PC-3 (cell line): ENCODE data around the gene CHSY3. TPM values are rescaled to one million over a fixed set of nuclear protein-coding genes. Genes with fewer than 3 reads are reported as not detected.

Experiments used
- ATAC-seq: fragments of 200-7000 bp; cut with Tn5 transposase; 2 replicates; pipeline ENCODE4 v1.9.1; 2020; ENCODE audit warnings: mild to moderate bottlenecking, moderate library complexity
- BruUV-seq: library from RNA; stranded (reverse); fragments of 400-500 nt; replicated peaks from 2 replicates; lab custom pipeline; 2021; lab: Mats Ljungman, UMichigan
- CTCF ChIA-PET: fragments of 300-600 bp; sonication (Branson Sonifier 250); formaldehyde crosslinking; loops from one replicate; lab custom pipeline; 2022; ENCODE audit warnings: antibody characterized with exemption; lab: Charles Lee
- POLR2A ChIA-PET: fragments of 300-600 bp; sonication (Branson Sonifier 250); formaldehyde crosslinking; loops from one replicate; lab custom pipeline; 2022; ENCODE audit warnings: antibody characterized with exemption; ENCODE audit not compliant: unreplicated experiment; lab: Charles Lee
- DNase-seq: peaks from one replicate; pipeline ENCODE4 v3.0.0-alpha.2; 2015
- H2AFZ ChIP-seq: fragments of 300-600 bp; sonication (generic); 2 replicates; pipeline ENCODE4 v1.6.0; 2016; ENCODE audit warnings: antibody characterized with exemption, low read length
- H3F3A ChIP-seq: fragments of 300-600 bp; sonication (generic); one replicate; pipeline ENCODE4 v1.6.0; 2017; ENCODE audit warnings: antibody characterized with exemption, low read length, control low read depth, mild to moderate bottlenecking; ENCODE audit not compliant: unreplicated experiment
- H3K27ac ChIP-seq: fragments of 300-600 bp; sonication (generic); 2 replicates; pipeline ENCODE4 v1.5.1; 2016; ENCODE audit warnings: mild to moderate bottlenecking, low read length
- H3K27me3 ChIP-seq: fragments of 300-600 bp; sonication (generic); 2 replicates; pipeline ENCODE4 v1.6.1; 2016; ENCODE audit warnings: low read length, mixed read lengths
- H3K36me3 ChIP-seq: fragments of 300-600 bp; sonication (generic); 2 replicates; pipeline ENCODE4 v1.6.1; 2016; ENCODE audit warnings: low read depth, mixed run types, low read length, mixed read lengths
- H3K4me1 ChIP-seq: fragments of 300-600 bp; sonication (generic); 2 replicates; pipeline ENCODE4 v1.5.1; 2016; ENCODE audit warnings: low read length; ENCODE audit not compliant: insufficient read depth
- H3K4me2 ChIP-seq: fragments of 300-600 bp; sonication (generic); 2 replicates; pipeline ENCODE4 v1.6.0; 2016; ENCODE audit warnings: low read length
- H3K4me3 ChIP-seq: fragments of 300-600 bp; sonication (generic); 2 replicates; pipeline ENCODE4 v1.5.1; 2016; ENCODE audit warnings: mild to moderate bottlenecking, low read length, mixed read lengths
- H3K79me2 ChIP-seq: fragments of 300-600 bp; sonication (generic); 2 replicates; pipeline ENCODE4 v1.6.1; 2017; ENCODE audit warnings: low read length, mixed read lengths
- H3K9ac ChIP-seq: fragments of 300-600 bp; sonication (generic); 2 replicates; pipeline ENCODE4 v1.6.0; 2016; ENCODE audit warnings: mild to moderate bottlenecking, low read length
- H3K9me2 ChIP-seq: fragments of 300-600 bp; sonication (generic); replicated peaks from 2 replicates; pipeline ENCODE4 v1.6.1; 2016; ENCODE audit warnings: mixed run types, low read length, mixed read lengths
- H3K9me3 ChIP-seq: fragments of 300-600 bp; sonication (generic); 2 replicates; pipeline ENCODE4 v1.6.1; 2016; ENCODE audit warnings: low read length, mixed read lengths
- H4K20me1 ChIP-seq: fragments of 300-600 bp; sonication (generic); 2 replicates; pipeline ENCODE4 v1.6.1; 2016; ENCODE audit warnings: low read length, mixed read lengths
- CTCF ChIP-seq: fragments of 300-600 bp; sonication (generic); conservative IDR thresholded peaks from 2 replicates; pipeline ENCODE4 v1.5.1; 2017; ENCODE audit warnings: antibody characterized with exemption, low read depth, mild to moderate bottlenecking, low read length
- EZH2 ChIP-seq: fragments of 300-600 bp; sonication (generic); IDR thresholded peaks from one replicate; pipeline ENCODE4 v1.6.1; 2017; ENCODE audit warnings: antibody characterized with exemption, mild to moderate bottlenecking, low read length; ENCODE audit not compliant: unreplicated experiment
- EZH2phosphoT487 ChIP-seq: fragments of 300-600 bp; sonication (generic); IDR thresholded peaks from 2 replicates; pipeline ENCODE4 v1.6.1; 2018; ENCODE audit warnings: mild to moderate bottlenecking, antibody characterized with exemption, low read length, borderline replicate concordance
- intact Hi-C: fragments of 100-400 bp; cut with micrococcal nuclease; formaldehyde crosslinking; loops from 2 replicates; pipeline ENCODE4 v1.9.0; 2023
- total RNA-seq: library from RNA; depleted of rRNA; stranded (reverse); fragments of >200 nt; gene quantifications from 2 replicates; pipeline ENCODE4 v1.2.3, GENCODE V29; 2014

The CHSY3 gene
- total RNA-seq, 1 experiment from 2014 or later: 1.7 TPM

- DNase-seq (no peak), ATAC-seq (no peak)
- no peak overlapping the region for H2AFZ ChIP-seq
- no peak overlapping the region for H3K4me2 ChIP-seq
- H3K79me2 ChIP-seq: no peaks in the 10 kb centered on the region
- H3K9me3 ChIP-seq: no peaks in the 10 kb centered on the region
- no peaks in the 10 kb centered on the region for H3K36me3 ChIP-seq
- H3K27me3 ChIP-seq: no peaks in the 10 kb centered on the region
- no peak overlapping the region for H3K9ac ChIP-seq
- ChIA-PET CTCF (no interaction called here), POLR2A (interaction anchor here (0.6 kb wide), 1 partner anchor 1164 kb away, joined by 3 read pairs; no protein-coding TSS in a partner anchor)
- no peaks in the 10 kb centered on the region for H3K9me2 ChIP-seq
- intact Hi-C loops: no loop called here
- H4K20me1 ChIP-seq: no peaks in the 10 kb centered on the region
- H3F3A ChIP-seq: no peaks in the 10 kb centered on the region
- H3K27ac ChIP-seq: no peak overlapping the region
- BruUV-seq: no TSS peak
- no peak for TF ChIP-seq CTCF
- TF ChIP-seq EZH2phosphoT487: no peak
- no peak for TF ChIP-seq EZH2
- no peak overlapping the region for H3K4me3 ChIP-seq
- H3K4me1 ChIP-seq: no peaks in the 10 kb centered on the region
Measured at GRCh38 chr5:129977810-129978209, 73.5 kb downstream of the CHSY3 start.

GRCh38 chr5:129978270-129978669 is 74.0 kb downstream of the CHSY3 start:
- Histone ChIP-seq H3K4me3 (no peak overlapping the region), H3K9me2 (no peaks in the 10 kb centered on the region), H3K4me1 (no peaks in the 10 kb centered on the region), H4K20me1 (no peaks in the 10 kb centered on the region), H3K27me3 (no peaks in the 10 kb centered on the region), H3K27ac (no peak overlapping the region), H3K9me3 (no peaks in the 10 kb centered on the region), H3K4me2 (no peak overlapping the region), H3F3A (no peaks in the 10 kb centered on the region), H3K9ac (no peak overlapping the region), H3K36me3 (no peaks in the 10 kb centered on the region), H2AFZ (no peak overlapping the region), H3K79me2 (no peaks in the 10 kb centered on the region)
- DNase-seq (no peak), ATAC-seq (no peak)
- no TSS peak for BruUV-seq
- POLR2A ChIA-PET: no interaction called here
- intact Hi-C loops: no loop called here
- CTCF ChIA-PET: no interaction called here
- TF ChIP-seq CTCF: no peak
- no peak for TF ChIP-seq EZH2
- TF ChIP-seq EZH2phosphoT487: no peak

- CTCF ChIA-PET: no interaction called here
- Histone ChIP-seq H3F3A (no peaks in the 10 kb centered on the region), H3K79me2 (no peaks in the 10 kb centered on the region), H3K4me3 (no peak overlapping the region), H2AFZ (no peak overlapping the region), H3K36me3 (no peaks in the 10 kb centered on the region), H3K9me3 (no peaks in the 10 kb centered on the region), H3K4me1 (no peaks in the 10 kb centered on the region), H3K4me2 (no peak overlapping the region), H3K27ac (no peak overlapping the region), H3K9ac (no peak overlapping the region), H3K27me3 (no peaks in the 10 kb centered on the region), H4K20me1 (no peaks in the 10 kb centered on the region), H3K9me2 (no peaks in the 10 kb centered on the region)
- intact Hi-C loops: no loop called here
- no peak for TF ChIP-seq EZH2
- no peak for TF ChIP-seq EZH2phosphoT487
- no peak for TF ChIP-seq CTCF
- no TSS peak for BruUV-seq
- POLR2A ChIA-PET: no interaction called here
- ATAC-seq: no peak
- DNase-seq: no peak
Measured at GRCh38 chr5:129988453-129988852, 84.2 kb downstream of the CHSY3 start.
